ENCODE measurements around the gene ATP6V1C2. TPM values are rescaled to one million over a fixed set of nuclear protein-coding genes. Genes with fewer than 3 reads are reported as not detected.

ATP6V1C2 gene
- total and polyA plus RNA-seq, 2 experiments from 2014 or later: 0.14 to 2.1 TPM

GRCh38 chr2:10712185-10712809, 9.1 kb upstream of the ATP6V1C2 start:
- no peak overlapping the region for H3K4me3 Mint-ChIP-seq
- H3K4me1 ChIP-seq (ENCODE audit: insufficient read depth): no peaks in the 10 kb centered on the region
- H3K27me3 Mint-ChIP-seq (ENCODE audit: insufficient read depth, low read depth, poor library complexity): peaks cover 2% of the 10 kb centered on the region
- H3K4me2 ChIP-seq: peak overlapping the region; percentile 43; the same call in 1 of the 2 replicates
- H3K27ac ChIP-seq (ENCODE audit: low read depth): no peak overlapping the region
- no peak for TF ChIP-seq ZNF462 (CRISPR knock-in tag; IDR thresholded peaks at IDR 0.05)
- no peak for TF ChIP-seq ZNF331 (CRISPR knock-in tag; IDR thresholded peaks at IDR 0.05; ENCODE audit: low read depth)
- no peak for TF ChIP-seq ETS1 (IDR thresholded peaks at IDR 0.05)
- TF ChIP-seq EZH2phosphoT487 (IDR thresholded peaks at IDR 0.05; ENCODE audit: unreplicated experiment): no peak
- H3K27me3 ChIP-seq (ENCODE audit: insufficient read depth): peaks cover 2% of the 10 kb centered on the region; the same call in 1 of the 2 replicates
- H3F3A ChIP-seq (replicated peaks; ENCODE audit: low read depth): no peaks in the 10 kb centered on the region
- peak; percentile 56 for ATAC-seq
- H3K79me2 ChIP-seq (replicated peaks; ENCODE audit: insufficient read depth): no peaks in the 10 kb centered on the region
- H3K9me3 Mint-ChIP-seq: no peaks in the 10 kb centered on the region
- H3K9me2 ChIP-seq (ENCODE audit: insufficient read depth): no peaks in the 10 kb centered on the region
- peak; percentile 50 for DNase-seq (ENCODE audit: low spot score)
- H4K20me1 ChIP-seq (replicated peaks; ENCODE audit: insufficient read depth): no peaks in the 10 kb centered on the region
- no peaks in the 10 kb centered on the region for H3K36me3 Mint-ChIP-seq (ENCODE audit: low read depth)
- peak overlapping the region; percentile 95 for H2AFZ ChIP-seq
- H3K4me3 ChIP-seq: no peak overlapping the region
- peaks cover 11% of the 10 kb centered on the region; the same call in 2 of the 3 replicates for H3K4me1 Mint-ChIP-seq
- no peaks in the 10 kb centered on the region for H3K36me3 ChIP-seq (ENCODE audit: insufficient read depth)
- no peak overlapping the region for H3K27ac Mint-ChIP-seq
